CD4-positive, alpha-beta T cell treated with Interleukin-21 for 1 hour (primary cell): Measurements from ENCODE around the gene ZNF254.
"Not testable (repeated sequence)": the region's sequence is repeated elsewhere in the genome, so short reads cannot be mapped to it uniquely, and the experiment has no call there.

ENCODE experiments used
- DNase-seq: peaks from one replicate; pipeline ENCODE4 v3.0.0-alpha.2; 2020

Gene ZNF254

DNA sequence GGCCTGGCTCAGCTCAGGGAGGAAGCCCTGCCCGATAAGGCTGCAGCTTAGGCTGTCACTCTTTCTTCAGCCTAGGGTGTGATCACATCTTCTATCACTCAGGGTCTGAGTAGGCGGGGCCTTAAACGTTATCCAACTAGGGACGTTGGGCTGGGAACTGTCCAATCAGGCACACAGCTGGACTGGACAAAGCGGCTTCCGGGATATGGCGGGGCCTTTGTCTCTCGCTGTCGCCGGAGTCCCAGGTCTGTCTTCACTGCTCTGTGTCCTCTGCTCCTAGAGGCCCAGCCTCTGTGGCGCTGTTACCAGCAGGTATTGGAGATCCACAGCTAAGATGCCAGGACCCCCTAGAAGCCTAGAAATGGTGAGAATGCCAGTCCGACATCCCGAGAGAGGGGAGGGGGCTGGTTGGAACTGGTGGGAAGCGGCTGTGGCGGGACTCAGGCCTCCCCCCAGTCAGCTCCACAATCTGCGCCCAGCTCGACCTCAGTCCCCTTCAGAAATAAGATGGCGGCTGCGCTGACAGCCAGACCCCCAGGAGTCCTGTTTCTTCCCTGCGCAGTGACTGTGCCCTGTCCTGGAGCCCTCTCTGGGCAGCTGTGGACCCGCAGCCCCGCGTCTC is at the start of gene ZNF254:
Gene ZNF254, plus strand, starts transcription at position 214 of the 622 bp plus-strand sequence. Its CDS starts 121 bp downstream, at position 335.
- DNase-seq = peak; percentile 87

DNA sequence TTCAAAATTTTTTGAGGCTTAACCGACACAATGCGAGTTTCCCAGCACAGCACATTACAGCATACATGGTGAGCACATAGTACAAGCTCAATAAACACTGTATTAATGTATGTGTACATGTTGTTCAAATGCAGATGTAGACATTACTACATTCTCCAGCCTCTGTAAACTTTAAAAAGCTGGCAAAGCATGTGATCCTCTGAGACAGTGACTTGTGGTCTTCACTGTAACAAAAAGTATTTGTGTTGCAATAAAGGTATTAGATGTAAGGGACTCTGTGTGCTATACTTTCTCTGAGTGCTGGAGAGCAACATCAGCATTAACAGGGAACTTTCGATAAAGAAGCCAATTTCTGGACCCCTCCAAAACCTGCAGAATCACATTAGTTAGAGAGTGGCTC is 46.4 kb upstream of the ZNF254 start:
- no peak for DNase-seq

DNA sequence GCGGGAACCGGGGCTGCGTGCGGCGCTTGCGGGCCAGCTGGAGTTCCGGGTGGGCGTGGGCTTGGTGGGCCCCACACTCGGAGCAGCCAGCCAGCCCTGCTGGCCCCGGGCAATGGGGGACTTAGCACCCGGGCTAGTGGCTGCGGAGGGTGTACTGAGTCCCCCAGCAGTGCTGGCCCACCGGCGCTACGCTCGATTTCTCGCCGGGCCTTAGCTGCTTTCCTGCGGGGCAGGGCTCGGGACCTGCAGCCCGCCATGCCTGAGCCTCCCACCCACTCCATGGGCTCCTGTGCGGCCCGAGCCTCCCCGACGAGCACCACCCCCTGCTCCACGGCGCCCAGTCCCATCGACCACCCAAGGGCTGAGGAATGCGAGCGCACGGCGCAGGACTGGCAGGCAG is 45.7 kb upstream of the ZNF254 start:
- DNase-seq = not testable (repeated sequence)

DNA sequence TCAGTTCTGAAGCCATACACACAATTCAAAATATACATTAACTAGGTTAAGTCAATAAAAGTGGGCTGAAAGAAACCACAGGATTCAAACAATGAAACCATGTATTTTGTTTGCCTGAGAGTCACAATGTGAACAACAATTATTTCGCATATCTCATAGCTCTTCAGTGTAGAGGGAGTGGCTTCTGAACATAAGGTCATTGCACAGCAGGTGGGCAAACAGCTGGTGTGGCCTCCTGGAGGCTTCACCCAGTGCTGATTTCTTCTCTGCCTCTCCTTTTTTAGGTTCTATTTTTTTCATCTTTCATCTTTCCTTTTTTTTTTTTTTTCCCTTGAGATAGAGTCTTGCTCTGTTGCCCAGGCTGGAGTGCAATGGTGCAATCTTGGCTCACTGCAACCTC is 40.4 kb upstream of the ZNF254 start:
- no peak for DNase-seq

DNA sequence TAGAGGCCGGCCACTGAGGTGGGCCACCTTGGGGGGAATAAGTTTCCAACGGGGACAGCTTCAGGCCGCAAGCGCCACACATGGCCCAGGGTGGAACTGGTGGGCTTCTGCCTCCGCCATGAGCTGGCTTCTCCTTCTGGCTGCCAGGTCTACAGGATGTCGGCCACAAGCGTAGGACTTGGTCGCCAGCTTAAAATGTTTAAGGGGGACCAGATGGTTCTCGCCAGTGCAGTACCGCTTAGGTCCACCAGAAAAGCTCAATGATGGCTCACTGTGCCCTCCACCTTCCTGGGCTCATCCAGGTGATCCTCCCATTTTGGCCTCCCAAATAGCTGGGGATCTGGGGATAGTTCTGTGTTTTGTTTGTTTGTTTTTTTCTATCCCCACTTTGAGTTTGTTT is 38.7 kb upstream of the ZNF254 start:
- DNase-seq = no peak

DNA sequence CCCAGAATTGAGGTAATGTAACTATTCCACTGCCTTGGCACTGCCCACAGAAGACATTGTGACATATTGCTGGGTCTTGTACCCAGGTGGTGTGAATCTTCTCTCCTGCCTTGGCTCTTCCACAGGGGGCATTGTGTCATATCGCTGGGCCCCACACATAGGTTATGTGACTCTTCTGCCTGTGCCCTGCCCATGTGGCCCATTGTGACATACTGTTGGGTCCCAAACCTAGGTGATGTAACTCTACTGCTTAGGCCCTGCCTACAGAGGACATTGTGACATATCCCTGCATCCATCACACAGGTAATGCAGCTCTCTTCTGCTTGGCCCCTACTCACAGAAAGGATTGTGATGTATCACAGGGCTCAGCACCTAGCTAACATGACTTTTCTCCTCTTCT is 37.5 kb upstream of the ZNF254 start:
- no peak for DNase-seq

DNA sequence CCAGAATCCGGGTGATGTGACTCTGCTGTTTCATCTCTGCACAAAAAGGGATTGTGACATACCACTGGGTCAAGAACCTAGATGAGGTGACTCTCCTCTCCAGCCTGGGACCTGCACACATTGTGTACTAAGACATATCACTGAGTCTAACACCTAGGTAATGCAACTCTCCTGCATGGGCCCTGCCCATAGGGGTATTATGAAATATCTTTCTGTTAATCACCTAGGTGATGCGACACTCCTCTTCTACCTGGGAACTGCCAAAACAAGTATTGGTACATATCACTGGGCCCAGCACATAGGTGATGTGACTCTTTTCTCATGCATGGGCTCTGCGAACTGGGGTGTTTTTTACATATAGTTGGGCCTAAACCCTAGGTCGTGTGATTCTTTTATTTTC is 35.5 kb upstream of the ZNF254 start:
- no peak for DNase-seq

DNA sequence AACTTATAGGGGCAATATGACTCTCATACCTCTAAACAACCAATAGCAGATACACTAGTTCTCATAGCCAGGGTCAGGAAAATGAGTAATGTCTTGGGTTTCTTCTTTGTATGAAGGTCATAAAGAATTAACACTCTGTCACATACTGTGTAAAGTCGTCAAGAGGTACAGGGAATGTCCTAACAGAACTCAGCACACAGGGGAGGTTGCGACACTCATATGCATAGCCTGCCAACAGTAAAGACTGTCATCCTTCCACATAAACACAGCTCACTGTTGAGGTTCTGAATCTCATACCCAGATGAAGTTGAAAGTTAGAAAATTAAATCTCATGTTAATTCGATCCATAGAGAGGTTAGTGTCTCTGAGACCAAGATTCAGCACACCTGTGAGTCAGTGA is 34.2 kb upstream of the ZNF254 start:
- no peak for DNase-seq

DNA sequence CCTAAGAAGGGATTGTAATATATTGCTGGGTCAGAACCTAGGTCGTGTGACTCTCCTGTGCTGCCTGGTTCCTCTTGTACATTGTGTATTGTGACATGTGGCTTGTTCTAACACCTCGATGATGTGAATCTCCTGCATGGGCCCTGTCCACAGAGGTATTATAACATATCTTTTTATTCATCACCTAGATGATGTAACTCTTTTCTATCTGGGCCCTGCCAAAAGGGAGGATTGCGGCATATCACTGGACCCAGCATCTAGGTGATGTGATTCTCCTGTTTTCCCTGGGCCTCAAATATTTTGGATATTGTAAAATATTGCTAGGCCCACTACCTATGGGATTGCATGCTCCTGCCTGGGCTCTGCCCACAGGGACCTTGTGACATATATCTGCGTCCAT is 33.4 kb upstream of the ZNF254 start:
- no peak for DNase-seq

DNA sequence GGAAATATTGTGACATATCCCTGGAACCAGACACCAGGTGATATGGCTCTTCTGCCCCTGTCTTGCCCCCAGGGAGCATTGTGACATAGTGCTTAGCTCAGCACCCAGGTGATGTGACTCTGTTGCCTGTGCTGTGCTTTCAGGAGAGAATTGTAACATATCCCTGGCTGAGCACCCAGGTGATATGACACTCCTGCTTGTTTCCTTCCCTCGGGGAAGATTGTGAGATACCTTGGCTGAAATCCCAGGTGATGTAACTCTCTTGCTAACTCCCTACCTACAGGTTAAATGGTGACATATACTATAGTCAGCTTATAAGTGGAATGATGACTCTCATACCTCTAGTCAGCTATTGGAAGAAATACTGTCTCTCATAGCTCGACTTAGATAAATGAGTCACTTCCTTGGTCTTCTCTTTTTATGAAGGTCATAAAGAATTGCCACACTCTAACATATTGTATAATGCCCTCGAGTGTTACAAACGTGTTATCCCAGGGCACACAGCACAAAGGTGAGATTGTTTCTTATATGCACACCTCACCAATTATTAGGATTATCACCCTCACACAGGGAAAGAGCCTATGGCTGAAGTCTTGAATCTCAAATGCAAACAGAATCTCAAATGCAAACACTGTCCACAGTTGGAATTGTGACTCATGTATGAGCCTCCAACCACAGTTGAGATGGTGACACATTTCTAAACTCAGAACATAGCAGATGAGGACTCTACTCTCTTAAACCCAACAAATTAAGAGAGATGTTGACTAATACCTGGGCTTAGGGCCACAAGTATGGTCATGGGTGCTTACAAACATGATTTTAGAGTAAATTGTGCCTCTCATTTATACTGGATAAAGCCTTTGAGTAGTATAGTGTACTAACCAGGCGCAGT is 32.7 kb upstream of the ZNF254 start:
- DNase-seq = no peak

DNA sequence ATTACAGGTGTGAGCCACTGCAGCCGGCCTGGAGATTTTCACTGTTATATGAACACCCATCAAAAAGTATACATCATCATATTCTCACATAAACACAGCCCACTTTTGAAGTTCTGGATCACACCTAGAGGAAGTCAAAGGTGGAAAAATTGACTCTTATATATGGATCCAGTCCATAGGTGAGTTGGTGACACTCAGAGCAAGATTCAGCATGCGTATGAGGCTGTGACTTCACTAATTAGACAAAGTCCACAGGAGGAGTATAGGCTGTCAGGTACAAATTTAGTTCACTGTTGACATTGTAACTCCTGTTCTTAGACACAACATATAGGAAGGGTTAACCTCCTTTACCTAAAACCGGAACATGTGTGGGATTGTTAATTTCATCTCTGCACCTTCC is 31.4 kb upstream of the ZNF254 start:
- no peak for DNase-seq

DNA sequence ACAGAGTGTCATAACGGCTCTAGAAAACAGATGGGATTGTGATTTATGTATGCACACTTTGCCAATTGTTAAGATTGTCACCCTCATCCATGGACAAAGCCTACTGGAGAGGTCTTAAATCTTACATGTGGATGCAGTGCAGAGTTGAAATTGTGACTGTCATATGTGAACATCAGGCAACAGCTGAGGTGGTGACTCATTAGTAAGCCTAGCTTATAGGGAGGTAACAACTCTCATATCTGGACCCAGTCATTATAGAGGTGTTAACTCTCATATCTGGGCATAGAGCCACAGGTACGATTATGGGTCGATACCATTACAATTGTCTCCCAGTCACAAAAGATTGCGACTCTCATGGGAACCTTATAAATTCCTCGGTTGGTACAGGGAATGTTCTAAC is 29.8 kb upstream of the ZNF254 start:
- DNase-seq = no peak

DNA sequence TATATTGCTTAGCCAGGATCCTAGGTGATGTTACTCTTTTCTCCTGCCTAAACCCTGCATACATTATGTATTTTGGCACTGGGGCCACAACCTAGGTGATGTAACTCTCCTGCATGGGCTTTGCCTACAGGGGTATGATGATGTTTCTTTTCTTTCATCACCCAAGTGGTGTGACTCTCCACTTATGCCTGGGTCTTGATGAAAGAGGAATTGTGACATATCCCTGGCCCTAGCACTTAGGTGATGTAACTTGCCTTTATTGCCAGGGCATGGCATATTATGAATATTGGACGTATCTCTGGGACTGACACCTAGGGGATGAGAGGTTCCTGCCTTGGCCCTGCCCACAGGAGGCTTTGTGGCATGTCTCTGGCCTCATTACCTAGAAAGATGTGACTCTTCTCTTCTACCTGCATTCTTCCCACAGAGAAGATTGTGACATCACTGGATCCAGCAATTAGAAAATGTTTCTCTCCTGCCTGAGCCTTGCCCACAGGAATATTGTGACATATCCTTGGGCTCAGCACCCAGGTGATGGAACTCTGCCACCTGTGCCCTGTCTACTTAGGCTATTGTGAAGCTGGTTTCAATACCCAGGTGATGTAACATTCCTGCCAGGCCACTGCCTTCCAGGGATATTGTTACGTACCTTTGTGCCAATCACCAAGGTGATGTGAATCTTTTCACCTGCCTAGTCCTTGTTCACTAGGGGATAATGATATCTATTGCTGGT is 27.3 kb upstream of the ZNF254 start:
- DNase-seq = no peak

DNA sequence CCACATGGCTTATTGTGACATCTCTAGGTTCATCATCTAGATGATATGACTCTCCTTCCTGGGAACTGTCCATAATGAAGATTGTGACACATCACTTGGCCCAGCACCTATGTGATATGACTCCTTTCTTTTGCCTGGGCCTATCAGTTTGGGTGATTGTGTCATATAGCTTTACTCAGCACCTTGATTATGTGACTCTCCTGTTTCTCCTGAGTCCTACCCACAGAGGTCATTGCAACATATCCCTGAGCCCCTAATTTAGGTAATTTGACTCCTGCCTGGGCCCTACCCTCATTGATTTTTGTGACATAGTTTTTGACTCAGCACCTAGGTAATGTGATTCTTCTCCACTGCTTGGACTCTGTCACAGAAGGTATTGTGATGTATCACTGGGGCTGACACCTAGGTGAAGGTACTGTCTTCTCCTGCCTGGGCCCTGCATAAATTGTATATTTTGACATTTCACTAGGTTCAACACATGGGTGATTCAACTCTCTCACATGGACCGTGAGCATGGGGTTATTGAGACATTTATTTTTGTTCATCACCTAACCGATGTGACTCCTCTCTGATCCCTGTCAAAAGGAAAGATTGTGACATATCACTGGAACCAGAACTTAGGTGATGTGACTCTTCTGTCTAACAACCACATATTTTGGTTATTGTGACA is 26.2 kb upstream of the ZNF254 start:
- DNase-seq = no peak

DNA sequence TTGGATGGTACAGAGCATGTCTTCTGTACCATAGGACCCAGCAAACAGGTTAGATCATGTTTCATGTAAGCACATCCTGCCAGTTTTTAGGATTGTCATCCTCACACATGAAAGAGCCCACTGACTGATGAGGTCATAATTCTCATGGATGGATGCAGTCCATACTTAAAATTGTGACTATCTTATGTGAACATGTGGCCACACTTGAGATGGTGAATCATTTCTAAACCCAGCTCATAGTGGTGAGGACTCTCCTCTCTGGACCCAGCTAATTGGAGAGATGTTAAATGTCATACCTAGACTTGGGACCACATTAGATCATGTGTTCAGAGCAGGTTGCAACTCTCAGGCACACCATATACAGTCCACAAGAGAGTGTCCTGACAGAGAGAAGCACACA is 24.8 kb upstream of the ZNF254 start:
- DNase-seq = no peak

DNA sequence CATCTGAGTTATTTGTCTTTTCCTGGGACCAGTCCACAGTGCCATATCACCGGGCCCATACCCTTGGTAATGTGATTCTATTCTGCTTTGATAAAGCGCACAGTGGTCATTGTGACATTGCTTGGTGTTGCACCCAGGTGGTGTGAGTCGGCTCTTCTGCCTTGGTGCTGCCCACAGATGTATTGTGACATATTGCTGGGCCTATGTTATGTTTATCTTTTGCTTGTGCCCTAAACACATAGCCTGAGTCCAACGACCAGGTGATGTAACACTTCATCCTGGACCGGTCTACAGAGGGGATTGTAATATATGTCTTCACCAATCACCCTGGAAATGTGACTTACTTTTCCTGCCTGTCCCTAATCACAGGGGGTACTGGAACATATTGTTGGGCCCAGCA is 23.7 kb upstream of the ZNF254 start:
- DNase-seq = no peak

DNA sequence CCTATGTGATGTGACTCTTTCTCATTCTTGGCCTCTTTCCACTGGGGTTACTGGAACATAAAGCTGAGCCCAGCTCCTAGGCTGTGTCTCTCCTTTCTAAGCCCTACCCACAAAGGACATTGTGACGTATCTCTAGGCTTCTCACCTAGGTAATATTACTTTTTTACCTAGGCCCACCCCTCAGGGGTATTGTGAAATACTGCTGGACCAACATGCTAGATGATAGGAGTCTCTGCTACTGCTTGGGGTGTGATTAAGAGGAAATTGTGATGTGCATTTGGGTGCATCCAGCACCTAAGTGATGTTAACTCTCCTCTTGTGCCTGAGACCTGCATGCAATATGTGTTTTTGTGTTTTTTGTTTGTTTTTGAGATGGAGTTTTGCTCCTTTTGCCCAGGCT is 22.8 kb upstream of the ZNF254 start:
- no peak for DNase-seq

DNA sequence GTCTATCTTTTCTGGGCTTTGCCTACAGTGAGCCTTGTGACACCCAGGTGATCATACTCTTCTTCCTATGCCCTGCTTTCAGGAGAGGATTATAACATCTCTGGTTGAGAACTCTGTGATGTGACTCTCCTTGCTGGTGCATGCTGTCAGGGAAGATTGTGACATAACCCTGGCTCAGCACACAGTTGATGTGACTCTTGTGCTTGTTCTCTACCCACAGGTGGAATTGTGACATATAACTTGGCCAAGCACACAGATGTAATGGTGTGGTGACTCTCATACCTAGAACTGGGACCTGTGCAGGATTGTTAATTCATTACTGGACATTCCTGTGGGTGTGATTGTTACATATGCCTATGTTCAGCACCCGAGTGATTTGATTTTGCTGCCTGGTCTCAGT is 21.7 kb upstream of the ZNF254 start:
- no peak for DNase-seq

DNA sequence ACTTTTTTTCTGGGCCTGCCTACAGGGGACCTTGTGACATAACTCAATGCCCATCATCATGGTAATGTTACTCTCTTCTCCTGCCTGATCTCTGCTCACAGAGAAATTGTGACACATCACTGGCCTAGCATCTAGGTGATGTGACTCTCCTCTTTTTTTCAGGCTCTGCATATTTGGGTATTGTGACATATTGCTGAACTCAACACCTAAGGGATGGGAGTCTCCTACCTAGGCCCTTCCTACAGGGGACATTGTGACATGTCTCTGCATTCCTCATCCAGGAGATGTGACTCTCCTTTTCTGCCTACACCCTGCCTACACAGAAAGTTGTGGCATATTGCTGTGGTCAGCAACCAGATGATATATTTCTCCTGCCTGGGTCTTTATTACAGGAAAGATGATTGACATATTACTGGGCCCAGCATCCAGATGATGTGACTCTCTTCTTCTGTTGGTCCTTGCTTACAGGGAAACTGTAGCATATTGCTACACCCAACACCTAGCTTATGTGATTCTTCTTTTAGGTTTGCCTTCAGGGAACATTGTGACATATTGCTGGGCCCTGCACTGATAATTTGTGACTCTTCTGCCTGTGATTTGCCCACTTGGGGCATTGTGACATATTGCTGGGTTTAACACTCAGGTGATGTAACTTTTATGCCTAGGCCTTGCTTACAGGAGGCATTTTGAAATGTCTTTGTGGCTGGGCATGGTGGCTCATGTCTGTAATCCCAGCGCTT is 21.0 kb upstream of the ZNF254 start:
- DNase-seq = no peak

DNA sequence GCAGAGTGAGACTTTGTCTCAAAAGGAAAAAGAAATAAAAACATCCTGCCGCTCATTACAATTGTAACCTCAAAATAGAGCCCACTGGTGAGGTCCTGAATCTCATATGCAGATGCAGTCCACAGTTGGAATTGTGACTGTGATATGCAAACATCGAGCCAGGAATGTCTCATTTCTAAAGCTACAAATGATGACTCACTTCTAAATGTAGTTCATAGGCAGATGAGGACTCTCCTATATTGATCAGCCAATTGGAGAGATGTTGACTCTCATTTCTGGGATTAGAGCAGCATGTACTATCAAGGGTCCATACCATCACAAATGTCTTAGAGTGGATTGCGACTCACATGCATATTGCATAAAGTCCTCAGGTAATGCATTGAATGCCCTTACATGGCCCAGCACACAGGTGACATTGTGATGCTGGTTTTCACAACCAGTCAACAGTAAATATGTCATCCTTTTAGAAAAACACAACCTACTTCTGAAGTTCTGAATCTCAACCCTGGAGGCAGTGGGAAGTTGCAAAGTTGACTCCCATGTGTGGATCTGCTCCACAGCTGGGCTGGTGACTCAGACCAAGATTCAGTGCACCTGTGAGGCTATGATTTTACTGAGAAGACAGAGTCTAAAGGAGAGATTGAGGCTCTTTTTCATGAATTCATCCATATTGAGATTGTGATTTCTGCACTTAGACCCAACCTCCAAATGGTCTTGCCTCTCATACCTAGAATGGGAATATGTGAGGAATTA is 16.9 kb upstream of the ZNF254 start:
- DNase-seq = no peak

DNA sequence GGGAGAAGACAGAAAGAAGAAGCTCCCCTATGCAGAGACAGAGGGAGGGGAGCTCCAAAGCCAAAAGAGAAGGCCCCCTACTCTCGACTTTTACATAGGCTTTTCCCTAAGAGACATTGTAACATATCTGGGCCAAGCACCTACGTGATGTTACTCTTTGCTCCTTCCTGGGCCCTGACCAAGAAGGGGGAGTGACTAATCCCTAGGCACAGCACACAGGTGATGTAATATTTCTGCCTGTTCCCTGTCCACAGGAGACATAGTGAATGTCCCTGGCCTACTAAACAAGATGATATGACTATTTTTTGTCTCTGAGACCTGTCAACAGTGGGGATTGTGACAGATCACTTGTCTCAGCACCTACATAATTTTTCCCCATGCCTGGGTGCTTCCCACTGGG is 15.9 kb upstream of the ZNF254 start:
- DNase-seq = no peak

DNA sequence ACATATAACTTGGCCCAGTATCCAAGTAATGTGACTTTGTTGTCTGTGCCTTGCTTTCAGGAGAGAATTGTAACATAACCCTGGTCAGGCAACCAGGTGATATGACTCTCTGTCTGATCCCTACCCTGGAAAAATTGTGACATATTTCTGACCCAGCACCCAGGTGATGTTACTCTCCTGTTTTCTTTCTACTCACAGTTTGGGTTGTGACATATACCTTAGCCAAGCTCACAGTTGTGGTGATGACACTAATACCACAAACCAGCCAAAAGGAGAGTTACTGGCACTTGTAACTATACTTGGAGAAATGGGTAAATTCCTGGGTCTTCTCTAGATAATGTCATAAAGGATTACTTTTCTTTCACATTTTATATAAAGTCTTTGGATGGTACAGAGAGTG is 14.3 kb upstream of the ZNF254 start:
- no peak for DNase-seq
